Dedifferentiated amniotic fluid mesenchymal stem cell (primary cell): Measurements from ENCODE around the gene PNMA5.
A peak's percentile ranks its signal among the peaks of the same experiment; 100 is the strongest.

ENCODE experiments used
- DNase-seq: peaks from one replicate; pipeline ENCODE4 v3.0.0-alpha.2; 2016; ENCODE audit errors: extremely low spot score

Gene PNMA5

DNA sequence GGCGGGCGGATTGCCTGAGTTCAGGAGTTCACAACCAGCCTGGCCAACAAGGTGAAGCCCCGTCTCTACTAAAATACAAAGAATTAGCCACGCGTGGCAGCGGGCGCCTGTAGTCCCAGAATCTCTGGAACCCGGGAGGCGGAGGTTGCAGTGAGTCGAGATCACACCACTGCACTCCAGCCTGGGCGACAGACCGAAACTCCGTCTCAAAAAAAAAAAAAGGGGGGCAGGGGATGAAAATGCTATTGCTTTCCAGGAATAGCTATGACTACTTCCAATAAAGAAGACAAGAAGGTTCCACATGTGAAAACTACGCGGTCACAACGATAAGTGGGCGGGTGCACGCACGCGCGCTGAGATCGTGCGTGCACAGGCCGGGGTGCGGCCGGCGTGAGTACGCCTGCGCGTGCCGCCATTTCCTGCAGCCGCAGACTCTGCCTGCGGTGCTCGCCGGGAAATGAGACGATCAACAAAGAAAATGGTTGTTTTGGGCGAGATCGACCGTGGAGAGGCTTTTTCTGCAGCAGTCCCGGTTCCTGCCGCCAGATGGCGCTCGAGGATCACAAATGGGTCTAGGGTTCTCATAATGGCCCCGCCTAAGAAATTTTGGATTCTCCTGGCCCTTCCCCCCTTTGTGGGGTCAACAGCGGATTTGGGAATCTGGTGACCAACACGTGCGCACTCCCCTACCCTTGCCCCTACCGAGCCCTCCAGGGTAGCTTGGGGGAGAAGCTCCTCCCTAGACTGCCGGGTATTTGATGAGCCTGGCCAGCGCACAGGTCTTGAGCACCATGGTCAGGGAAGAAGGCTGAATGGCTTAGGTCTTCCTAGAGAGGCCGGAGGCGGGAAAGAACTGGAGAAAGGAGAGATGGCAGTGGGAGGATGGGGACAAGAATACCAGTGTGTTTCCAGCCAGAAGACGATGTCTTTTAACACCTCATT, 35.1 kb downstream of the PNMA5 start:
- peak; percentile 77 for DNase-seq

DNA sequence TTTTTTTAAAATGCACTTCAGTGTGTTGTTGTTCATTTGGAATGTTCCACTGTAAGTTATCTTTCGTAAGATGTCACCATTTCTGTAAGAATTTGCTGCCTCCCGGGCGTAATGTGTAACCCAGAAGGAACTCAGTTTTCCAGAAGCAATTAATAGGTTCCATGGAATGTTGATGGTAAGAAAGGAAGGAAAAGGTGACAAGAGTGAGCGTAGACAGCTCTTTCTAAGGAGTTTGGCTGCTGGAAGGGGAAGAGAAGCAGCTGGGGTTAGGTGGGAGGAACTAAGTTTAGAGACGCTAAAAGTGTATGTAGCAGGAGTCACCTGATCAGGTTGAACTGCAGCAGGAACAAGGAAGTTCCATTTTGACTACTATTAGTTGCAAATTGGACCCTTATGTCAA, 35.9 kb downstream of the PNMA5 start:
- no peak for DNase-seq

DNA sequence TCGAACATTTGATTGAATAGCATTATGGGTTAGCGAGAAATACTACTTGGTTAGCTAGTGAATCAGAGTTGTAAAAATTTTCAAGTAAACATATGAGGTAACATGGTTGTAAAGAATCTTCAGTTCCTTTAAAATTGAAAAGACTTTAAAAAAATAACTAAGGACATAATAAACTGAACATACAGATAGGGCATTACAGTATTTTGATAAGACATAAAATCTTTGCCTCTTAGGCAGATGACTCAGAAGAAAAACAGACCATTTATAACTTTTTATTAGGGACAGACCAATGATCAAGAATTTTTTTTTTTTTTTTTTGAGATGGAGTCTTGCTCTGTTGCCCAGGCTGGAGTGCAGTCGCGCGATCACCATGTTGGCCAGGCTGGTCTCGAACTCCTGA, 43.1 kb downstream of the PNMA5 start:
- no peak for DNase-seq

DNA sequence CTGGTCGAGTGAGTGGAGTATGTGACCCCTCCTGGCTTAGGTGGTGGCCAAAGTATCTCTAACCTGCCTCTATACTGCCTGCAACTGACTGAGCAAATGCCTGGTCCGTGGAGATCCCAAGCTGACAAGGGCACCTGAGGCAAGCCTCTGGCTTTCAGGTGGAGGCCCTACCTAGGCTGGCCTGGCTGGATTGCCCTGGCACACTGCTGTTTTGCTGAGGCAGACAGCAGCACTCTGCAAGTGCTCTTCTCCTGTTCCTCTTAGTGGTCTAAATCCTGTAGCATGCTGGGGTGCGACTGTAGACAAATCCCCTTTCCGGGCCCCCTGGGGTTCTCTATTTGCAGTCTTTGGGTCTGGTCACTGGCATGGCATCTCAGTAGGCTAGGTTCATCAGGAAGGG, 44.8 kb downstream of the PNMA5 start:
- no peak for DNase-seq

DNA sequence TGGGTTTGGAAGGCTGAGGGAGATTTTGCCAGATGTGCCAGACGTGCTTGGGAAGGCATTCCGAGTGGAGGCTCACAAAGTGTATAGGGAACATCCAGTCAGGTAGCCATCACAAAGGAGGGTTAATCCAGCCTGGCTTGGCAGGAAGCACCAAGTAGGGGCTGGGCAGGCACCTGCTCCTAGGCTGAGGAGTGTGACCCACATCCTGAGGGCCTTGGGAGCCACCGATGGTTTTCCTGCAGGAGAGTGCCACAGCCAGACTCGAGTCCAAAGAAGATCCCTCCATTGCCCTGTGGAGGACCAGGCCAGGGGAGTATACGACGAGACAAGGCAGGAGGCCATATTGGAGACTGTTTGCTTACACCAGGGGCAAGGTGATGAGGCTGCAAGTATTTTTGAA, 47.2 kb downstream of the PNMA5 start:
- no peak for DNase-seq

DNA sequence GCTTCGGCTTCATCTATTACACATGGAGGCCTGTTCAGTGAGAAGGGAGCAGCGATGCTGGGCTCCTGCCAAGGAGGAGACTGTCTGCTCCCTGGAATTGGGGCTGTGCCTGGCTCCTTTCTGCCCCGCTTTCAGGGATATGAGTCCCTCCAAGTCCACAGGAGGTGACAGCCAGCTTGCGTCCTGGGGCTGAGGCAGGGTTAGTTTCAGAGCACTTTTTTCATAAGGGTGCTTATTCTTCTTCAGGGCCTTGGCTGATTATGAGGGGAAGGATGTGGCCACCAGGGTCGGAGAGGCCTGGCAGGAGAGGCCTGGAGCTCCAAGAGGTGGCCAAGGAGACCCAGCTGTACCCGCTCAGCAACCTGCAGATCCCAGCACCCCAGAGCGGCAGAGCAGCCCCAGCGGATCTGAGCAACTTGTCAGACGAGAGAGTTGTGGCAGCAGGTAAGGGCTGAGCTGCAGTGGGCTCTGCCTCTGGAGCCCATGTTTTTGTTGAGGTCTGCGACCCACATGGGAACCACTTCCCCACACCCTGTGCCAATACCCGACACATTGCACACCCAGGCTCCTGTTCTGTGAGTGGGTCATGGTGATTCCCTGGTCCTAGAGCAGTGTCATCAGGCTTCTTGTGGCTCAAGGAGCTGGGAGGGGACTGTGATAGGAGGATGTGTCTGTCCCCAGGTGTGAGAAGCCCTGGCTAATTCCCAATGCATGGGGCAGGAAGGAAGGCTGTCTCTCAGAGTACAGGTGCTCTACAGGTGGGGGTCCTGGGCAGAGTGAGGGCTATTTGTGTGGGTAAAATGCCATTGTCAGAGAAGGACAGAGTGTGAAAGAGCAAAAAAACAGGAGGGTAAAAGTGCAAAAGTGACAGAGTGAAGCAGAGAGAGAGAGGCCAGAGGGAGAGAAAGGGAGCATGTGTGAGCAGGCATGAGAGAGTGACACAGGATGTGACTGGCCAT, 48.6 kb downstream of the PNMA5 start:
- no peak for DNase-seq

DNA sequence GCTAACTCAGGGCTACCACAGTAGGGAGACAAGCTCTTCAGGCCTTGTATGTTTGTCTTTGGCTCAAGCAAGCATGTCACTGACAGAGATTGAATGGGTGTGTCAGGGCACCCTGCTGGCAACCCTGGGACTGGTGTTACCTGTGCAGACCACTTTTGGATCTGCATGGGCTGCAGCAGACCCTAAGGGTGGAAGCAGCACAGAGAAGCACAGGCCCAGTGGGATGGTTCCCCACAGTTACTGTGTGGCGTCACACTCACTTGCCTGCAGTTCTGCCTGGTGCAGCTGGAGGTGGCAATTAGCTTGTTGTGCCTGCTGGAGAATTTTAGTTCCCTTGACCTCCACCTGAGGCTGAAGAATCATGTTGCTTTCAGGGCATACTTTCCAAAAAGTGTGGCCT, 50.1 kb downstream of the PNMA5 start:
- no peak for DNase-seq

DNA sequence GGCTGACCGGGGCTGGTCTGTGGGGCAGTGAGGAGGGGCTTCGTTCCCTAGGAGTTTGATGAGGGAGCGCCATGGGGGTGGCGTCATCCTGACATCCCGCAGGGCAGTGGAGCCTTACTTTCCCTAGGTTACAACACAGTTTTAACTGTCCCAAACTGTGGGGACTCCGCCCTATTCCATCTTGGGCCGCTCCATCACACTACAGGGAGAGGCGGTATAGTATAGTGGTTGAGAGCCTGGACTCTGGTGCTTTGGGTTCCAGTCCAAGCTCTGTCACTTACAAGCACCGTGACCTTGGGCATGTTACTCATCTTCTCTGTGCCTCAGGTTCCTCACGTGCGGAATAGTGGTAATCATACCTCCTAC, 51.9 kb downstream of the PNMA5 start:
- no peak for DNase-seq

DNA sequence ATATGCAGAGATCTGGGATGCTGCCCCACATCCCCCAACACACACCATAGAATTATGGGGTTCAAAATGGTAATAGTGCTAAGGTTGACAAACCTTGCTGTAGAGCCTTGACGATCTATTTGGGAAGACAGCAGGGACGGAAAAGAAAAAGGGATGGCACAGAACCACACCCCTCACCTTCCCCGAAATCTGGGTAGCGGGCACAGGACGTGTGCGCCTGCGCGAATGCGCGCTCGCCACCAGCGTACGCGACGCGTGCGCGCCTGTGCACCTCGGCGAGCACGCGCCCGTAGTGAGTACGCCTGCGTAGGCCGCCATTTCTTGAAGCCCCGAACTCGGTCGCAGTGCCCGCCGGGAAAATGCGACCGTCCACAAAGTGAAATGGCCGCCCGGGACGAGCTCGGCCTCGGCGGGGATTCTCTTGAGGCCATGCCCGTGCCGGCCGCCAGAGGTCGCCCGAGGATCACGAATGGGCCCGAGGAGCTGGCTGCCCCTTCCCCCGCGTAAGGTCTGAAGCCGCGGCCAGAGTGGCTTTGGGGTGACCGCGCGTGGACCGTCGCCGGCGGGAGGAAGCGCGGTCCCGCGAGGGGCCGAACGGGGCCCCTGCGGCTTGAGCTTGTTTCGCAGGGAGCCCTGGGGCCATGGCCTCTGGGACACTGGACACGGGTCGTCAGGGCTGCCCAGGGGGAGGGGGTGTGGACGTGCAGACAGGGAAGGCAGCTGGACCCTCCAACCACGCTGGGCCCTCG, 52.4 kb downstream of the PNMA5 start:
- DNase-seq: peak; percentile 84
